ENCODE measurements around the gene SKA3.
"Not testable (repeated sequence)": the region's sequence is repeated elsewhere in the genome, so short reads cannot be mapped to it uniquely, and the experiment has no call there.

GRCh38 chr13:21201456-21202190 lies 25.3 kb upstream of the SKA3 start:
- not testable (repeated sequence) for TF ChIP-seq POLR2A, CTCF (IDR thresholded peaks at IDR 0.05)

Data from ovary (tissue), 3 donors.